Measurements from ENCODE around the gene SMAD3.

The SMAD3 gene

GRCh38 chr15:67195305-67195704, 129.9 kb downstream of the SMAD3 start:
- no peak for DNase-seq (ENCODE audit: low spot score)
- TF ChIP-seq CTCF (IDR thresholded peaks at IDR 0.05; ENCODE audit: extremely low read depth, missing control alignments), result no peak

- TF ChIP-seq CTCF (IDR thresholded peaks at IDR 0.05; ENCODE audit: extremely low read depth, missing control alignments), result no peak
- no peak for DNase-seq (ENCODE audit: low spot score)
These were observed 130.8 kb downstream of the SMAD3 start for GRCh38 chr15:67196222-67196621.

- no peak for TF ChIP-seq CTCF (IDR thresholded peaks at IDR 0.05; ENCODE audit: extremely low read depth, missing control alignments)
- peak; percentile 9 for DNase-seq (ENCODE audit: low spot score)
These were observed 131.4 kb downstream of the SMAD3 start for GRCh38 chr15:67196672-67197363.

- no peak for TF ChIP-seq CTCF (IDR thresholded peaks at IDR 0.05; ENCODE audit: extremely low read depth, missing control alignments)
- DNase-seq (ENCODE audit: low spot score), result no peak
These were observed 131.9 kb downstream of the SMAD3 start for GRCh38 chr15:67197364-67197695.

- DNase-seq (ENCODE audit: low spot score), result peak; percentile 45
- TF ChIP-seq CTCF (IDR thresholded peaks at IDR 0.05; ENCODE audit: extremely low read depth, missing control alignments), result no peak
These were observed 132.9 kb downstream of the SMAD3 start for GRCh38 chr15:67198157-67198754.

GRCh38 chr15:67199391-67199790, 134.0 kb downstream of the SMAD3 start:
- no peak for DNase-seq (ENCODE audit: low spot score)
- no peak for TF ChIP-seq CTCF (IDR thresholded peaks at IDR 0.05; ENCODE audit: extremely low read depth, missing control alignments)

GRCh38 chr15:67199881-67200763, 134.7 kb downstream of the SMAD3 start:
- no peak for TF ChIP-seq CTCF (IDR thresholded peaks at IDR 0.05; ENCODE audit: extremely low read depth, missing control alignments)
- no peak for DNase-seq (ENCODE audit: low spot score)
